Measurements from ENCODE around the gene CREB1. TPM values are rescaled to one million over a fixed set of nuclear protein-coding genes. Genes with fewer than 3 reads are reported as not detected.

Gene CREB1
- total and polyA plus RNA-seq, 2 donors (not counting 3 experiments of a cell fraction or from before 2014, with no cell fraction given) = 31.0 to 71.1 TPM

GRCh38 chr2:207632575-207633493 is 103.1 kb downstream of the CREB1 start:
- no peak overlapping the region for H2AFZ ChIP-seq (ENCODE audit: low read depth, low read length)
- no peaks in the 10 kb centered on the region for H3K9me3 ChIP-seq (replicated peaks; ENCODE audit: control insufficient read depth, insufficient read depth, low read length)
- H3K36me3 ChIP-seq (ENCODE audit: control insufficient read depth in 2 of 2, extremely low read depth in 1 of 2, insufficient read depth in 2 of 2, low read length in 2 of 2) = no peaks in the 10 kb centered on the region
- TF ChIP-seq POLR2AphosphoS5 (IDR thresholded peaks at IDR 0.05; ENCODE audit: insufficient read depth, low read depth, low read length) = no peak
- TF ChIP-seq CTCF (IDR thresholded peaks at IDR 0.05; ENCODE audit: extremely low read depth in 1 of 2, insufficient read depth in 1 of 2, low read depth in 1 of 2, low read length in 2 of 2) = no peak
- TF ChIP-seq, protein P1, sequence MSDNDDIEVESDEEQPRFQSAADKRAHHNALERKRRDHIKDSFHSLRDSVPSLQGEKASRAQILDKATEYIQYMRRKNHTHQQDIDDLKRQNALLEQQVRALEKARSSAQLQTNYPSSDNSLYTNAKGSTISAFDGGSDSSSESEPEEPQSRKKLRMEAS (IDR thresholded peaks at IDR 0.05; ENCODE audit: insufficient read depth, insufficient read length) = no peak
- no peak for TF ChIP-seq FOS (IDR thresholded peaks at IDR 0.05; ENCODE audit: borderline replicate concordance, insufficient read depth, low read length)
- no peak for TF ChIP-seq JUN (IDR thresholded peaks at IDR 0.05; ENCODE audit: borderline replicate concordance, insufficient read depth, insufficient read length, low read depth)
- no peak for TF ChIP-seq POLR2A (IDR thresholded peaks at IDR 0.05; ENCODE audit: low read depth, low read length)
- TF ChIP-seq EZH2 (IDR thresholded peaks at IDR 0.05; ENCODE audit: borderline replicate concordance, low read depth, low read length, severe bottlenecking) = no peak
- TF ChIP-seq GATA2 (IDR thresholded peaks at IDR 0.05; ENCODE audit: insufficient read depth, insufficient read length, low read depth, low read length) = no peak
- TF ChIP-seq MYC (IDR thresholded peaks at IDR 0.05; ENCODE audit: low read depth, low read length) = no peak
- FAIRE-seq (no peak), DNase-seq (ENCODE audit: low read depth, low spot score) (no peak)
- no peak overlapping the region for H3K4me3 ChIP-seq (replicated peaks in 1 of 3; ENCODE audit: insufficient read depth in 1 of 3, low read depth in 1 of 3, low read length in 3 of 3)
- no peaks in the 10 kb centered on the region for H3K4me1 ChIP-seq (ENCODE audit: control insufficient read depth, extremely low read depth, insufficient read depth, low read length)
- intact Hi-C loops (cut with micrococcal nuclease) = no loop called here
- BruUV-seq (replicated peaks) = no TSS peak
- no peaks in the 10 kb centered on the region for H3K27me3 ChIP-seq (ENCODE audit: control insufficient read depth in 2 of 2, insufficient read depth in 2 of 2, low read length in 2 of 2)
- CTCF ChIA-PET = interaction anchor here (0.8 to 1.7 kb wide), 5 partner anchors 15 to 439 kb away, joined by 3 to 5 read pairs (median 3); no protein-coding TSS in a partner anchor
- POLR2A ChIA-PET = no interaction called here
- no peaks in the 10 kb centered on the region for H3K79me2 ChIP-seq (ENCODE audit: control insufficient read depth, insufficient read depth, low read length)
- H3K4me2 ChIP-seq (ENCODE audit: insufficient read depth, low read length) = no peak overlapping the region
- H4K20me1 ChIP-seq (replicated peaks; ENCODE audit: control insufficient read depth, extremely low read depth, insufficient read depth, low read length) = no peaks in the 10 kb centered on the region
- no peaks in the 10 kb centered on the region for H3K9me1 ChIP-seq (replicated peaks; ENCODE audit: control insufficient read depth, extremely low read depth, insufficient read depth, low read length)
- dilution Hi-C loops (cut with MboI; ENCODE audit: extremely low pct_ligation_motif_present, low sequenced_read_pairs) = no loop called here
- H3K27ac ChIP-seq (ENCODE audit: insufficient read depth, low read depth, low read length) = no peak overlapping the region
- H3K9ac ChIP-seq (replicated peaks; ENCODE audit: extremely low read depth, insufficient read depth, low read length) = no peak overlapping the region
